K562 (cell line): ENCODE results near the gene GZF1. TPM values are rescaled to one million over a fixed set of nuclear protein-coding genes. Genes with fewer than 3 reads are reported as not detected.

Source experiments
- ATAC-seq: fragments of 200-7000 bp; cut with Tn5 transposase; 3 replicates; pipeline ENCODE4 v1.9.1; 2020; ENCODE audit warnings: moderate library complexity
- BruUV-seq: library from RNA; stranded (reverse); fragments of 400-500 nt; replicated peaks from 2 replicates; lab custom pipeline; 2021; lab: Mats Ljungman, UMichigan
- CTCF ChIA-PET: fragments of 300-600 bp; formaldehyde crosslinking; extraction: SDS; loops from one replicate; lab custom pipeline; 2021; ENCODE audit warnings: low intra/inter-chr PET ratio; lab: Yijun Ruan, JAX
- POLR2A ChIA-PET: fragments of 300-600, 350-650 bp; sonication (Branson Sonifier 250); formaldehyde crosslinking; extraction: SDS; loops from one replicate; lab custom pipeline; 2021; ENCODE audit warnings: antibody characterized with exemption, inconsistent platforms; lab: Yijun Ruan, JAX
- DNase-seq, 4 experiments: peaks; one replicate each; pipeline versions ENCODE4 v3.0.0 to v3.0.0-alpha.2; 2011 to 2018; ENCODE audit warnings: low spot score in 3 of 4, mixed read lengths in 3 of 4; ENCODE audit errors: extremely low read depth in 1 of 4
- FAIRE-seq: peaks from 2 replicates; lab custom pipeline; 2011; peaks lifted over from hg19 to GRCh38; lab: Jason Lieb, UNC
- H2AFZ ChIP-seq: 2 replicates; pipeline ENCODE4 v1.6.0; 2011; ENCODE audit warnings: low read depth, low read length, control low read depth, inconsistent platforms
- H3K27ac ChIP-seq: fragments of 200-600 bp; 3 replicates; pipeline ENCODE4 v1.8.0; 2011; ENCODE audit warnings: low read depth, mild to moderate bottlenecking, control low read depth, inconsistent platforms, low read length, moderate library complexity, mixed read lengths; ENCODE audit errors: extremely low read depth
- H3K27me3 ChIP-seq, 2 experiments: fragments of 300-600 bp in 1 of 2; 2 replicates in 1 of 2; 3 replicates in 1 of 2; pipeline versions ENCODE4 v1.6.0 to v1.8.0; 2011; ENCODE audit warnings: inconsistent platforms in 2 of 2, low read length in 2 of 2, mild to moderate bottlenecking in 1 of 2, mixed read lengths in 1 of 2, moderate library complexity in 1 of 2; ENCODE audit not compliant: control insufficient read depth in 2 of 2, insufficient read depth in 2 of 2
- H3K36me3 ChIP-seq: fragments of 300-600 bp; 3 replicates; pipeline ENCODE4 v1.8.0; 2011; ENCODE audit warnings: mild to moderate bottlenecking, low read length, inconsistent platforms; ENCODE audit not compliant: control insufficient read depth, insufficient read depth
- H3K4me1 ChIP-seq, 2 experiments: fragments of 200-600 bp in 1 of 2; replicated peaks in 1 of 2; 2 replicates in 1 of 2; 3 replicates in 1 of 2; pipeline versions ENCODE4 v1.5.1 to v1.8.0; 2011; ENCODE audit warnings: inconsistent platforms in 2 of 2, low read length in 2 of 2, mild to moderate bottlenecking in 1 of 2, mixed read lengths in 1 of 2, moderate library complexity in 1 of 2; ENCODE audit not compliant: control insufficient read depth in 2 of 2, insufficient read depth in 2 of 2
- H3K4me2 ChIP-seq: 2 replicates; pipeline ENCODE4 v1.6.1; 2011; ENCODE audit warnings: low read length, control low read depth, inconsistent platforms, mixed read lengths; ENCODE audit not compliant: insufficient read depth
- H3K4me3 ChIP-seq: fragments of 200-600 bp; sonication (generic), shearing (Covaris generic); 2 replicates; pipeline ENCODE4 v1.5.1; 2016; ENCODE audit warnings: control low read depth, inconsistent platforms
- H3K79me2 ChIP-seq: fragments of 200-600 bp; 3 replicates; pipeline ENCODE4 v1.8.0; 2011; ENCODE audit warnings: low read length, inconsistent platforms; ENCODE audit not compliant: control insufficient read depth, insufficient read depth
- H3K9ac ChIP-seq, 2 experiments: 2 replicates each; pipeline versions ENCODE4 v1.6.0 to v1.6.1; 2011; ENCODE audit warnings: low read depth in 2 of 2, low read length in 2 of 2, control low read depth in 1 of 2, inconsistent platforms in 1 of 2, mild to moderate bottlenecking in 1 of 2, mixed read lengths in 1 of 2; ENCODE audit not compliant: insufficient read depth in 1 of 2
- H3K9me1 ChIP-seq: one replicate; pipeline ENCODE4 v1.6.0; 2011; ENCODE audit warnings: inconsistent platforms, mild to moderate bottlenecking, low read length, moderate library complexity; ENCODE audit not compliant: control insufficient read depth, insufficient read depth
- H3K9me3 ChIP-seq: replicated peaks from 2 replicates; pipeline ENCODE4 v1.5.1; 2011; ENCODE audit warnings: low read depth, low read length, inconsistent platforms; ENCODE audit not compliant: control insufficient read depth, insufficient read depth
- H4K20me1 ChIP-seq: replicated peaks from 2 replicates; pipeline ENCODE4 v1.6.1; 2011; ENCODE audit warnings: low read length, inconsistent platforms, mixed read lengths; ENCODE audit not compliant: control insufficient read depth, insufficient read depth
- EP400 ChIP-seq: fragments of 450-650 bp; IDR thresholded peaks from 2 replicates; pipeline ENCODE4 v1.6.1; 2017; ENCODE audit warnings: antibody characterized with exemption, mild to moderate bottlenecking, moderate library complexity
- FIP1L1 ChIP-seq: fragments of 200-400 bp; formaldehyde crosslinking; IDR thresholded peaks from 2 replicates; pipeline ENCODE4 v1.6.1; 2018; ENCODE audit warnings: mild to moderate bottlenecking, low read depth, low read length; ENCODE audit not compliant: poor library complexity, severe bottlenecking
- MEF2A ChIP-seq: IDR thresholded peaks from 2 replicates; pipeline ENCODE4 v1.6.1; 2011; ENCODE audit warnings: low read depth, mild to moderate bottlenecking, low read length, moderate library complexity; ENCODE audit not compliant: control insufficient read depth
- NUFIP1 ChIP-seq: fragments of 450-650 bp; IDR thresholded peaks from 2 replicates; pipeline ENCODE4 v1.6.1; 2018; ENCODE audit not compliant: partially characterized antibody
- POLR3A ChIP-seq: IDR thresholded peaks from 2 replicates; pipeline ENCODE4 v1.6.1; 2011; ENCODE audit warnings: borderline replicate concordance, mild to moderate bottlenecking, moderate library complexity; ENCODE audit not compliant: insufficient read length, insufficient read depth; ENCODE audit errors: extremely low read depth
- RAD51 ChIP-seq: fragments of 450-650 bp; IDR thresholded peaks from 2 replicates; pipeline ENCODE4 v1.7.1; 2016; ENCODE audit warnings: low read depth, mild to moderate bottlenecking, borderline replicate concordance
- ZNF134 ChIP-seq: fragments of 250-450 bp; sonication (Bioruptor Pico); conservative IDR thresholded peaks from 2 replicates; pipeline ENCODE4 v1.4.0; 2020
- ZNF584 ChIP-seq: fragments of 200-800 bp; sonication (Bioruptor generic); IDR thresholded peaks from 2 replicates; pipeline ENCODE4 v1.6.1; 2016; ENCODE audit warnings: low read depth, mild to moderate bottlenecking, missing genetic modification characterization, missing compliant biosample characterization
- WGBS: fragments of 100-300 bp; shearing (Covaris generic); methylation state at CpG from one replicate; pipeline ENCODE4 v1.1.6; 2016; ENCODE audit warnings: low coverage, mixed read lengths; ENCODE audit not compliant: insufficient coverage; ENCODE audit errors: missing lambda C conversion rate; 5-methylcytosine and 5-hydroxymethylcytosine counted together
- in situ Hi-C: fragments of 300-500 bp; cut with MboI; formaldehyde crosslinking; loops from 4 replicates; pipeline ENCODE4 v1.15.0; 2018; ENCODE audit warnings: inconsistent platforms, mixed read lengths
- intact Hi-C: fragments of 100-400 bp; cut with micrococcal nuclease; formaldehyde crosslinking; loops from 2 replicates; pipeline ENCODE4 v1.14.2; 2022
- polyA plus RNA-seq, 8 experiments: library from polyadenylated mRNA; depleted of rRNA in 4 of 8; stranded (reverse) in 5 of 8; unstranded in 3 of 8; fragments of >200 nt; fragmentation: Nextera tagmentation in 2 of 8; fragmentation: Illumina TruSeq in 1 of 8; extraction: Ambion mirVana in 2 of 8; extraction: Trizol in 1 of 8; gene quantifications; 2 replicates each; pipeline versions ENCODE4 v1.2.1 to v1.2.3, GENCODE V29; 2011 to 2014; ENCODE audit warnings: inconsistent platforms in 1 of 8, missing spikeins in 1 of 8
- total RNA-seq, 7 experiments: library from RNA; depleted of rRNA in 6 of 7; stranded (reverse); fragments of >200 nt in 6 of 7; fragmentation: Illumina TruSeq in 2 of 7; extraction: Trizol in 2 of 7; gene quantifications; 2 replicates each; pipeline versions ENCODE4 v1.2.1 to v1.2.3, GENCODE V29; 2011 to 2021; ENCODE audit warnings: low replicate concordance in 1 of 7

GZF1 gene
- total and polyA plus RNA-seq, 9 of the 15 experiments (the other 6 are each of a cell fraction or from before 2014, with no cell fraction given): 1.2 to 15.7 (median 7.4) TPM

DNA sequence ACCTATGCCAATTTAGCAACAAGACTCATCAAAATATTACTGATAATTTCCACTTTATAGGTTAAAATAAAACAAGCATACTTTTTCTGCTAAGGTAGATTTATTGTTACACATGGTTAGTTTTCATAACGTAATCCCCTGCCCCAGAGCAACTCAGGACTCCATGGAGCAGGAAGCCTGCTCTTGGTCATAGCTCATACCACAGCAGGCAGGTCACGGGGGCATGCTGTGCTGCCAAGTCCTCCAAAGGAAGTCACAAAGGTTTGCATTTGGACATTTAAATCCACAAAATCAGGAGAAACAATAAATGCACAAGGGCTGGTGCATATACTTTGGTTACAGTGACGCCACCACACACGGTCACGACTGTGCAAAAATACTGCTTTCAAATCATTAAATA is 12.5 kb downstream of the GZF1 start:
- H3K79me2 ChIP-seq: no peaks in the 10 kb centered on the region
- in situ Hi-C loops (no loop called here), intact Hi-C loops (no loop called here)
- ATAC-seq (no peak), FAIRE-seq (no peak), DNase-seq (no peak)
- H3K27ac ChIP-seq: no peak overlapping the region
- no peak overlapping the region for H3K4me3 ChIP-seq
- no peak overlapping the region for H3K4me2 ChIP-seq
- H3K27me3 ChIP-seq: no peaks in the 10 kb centered on the region
- no peak overlapping the region for H3K9ac ChIP-seq
- H3K4me1 ChIP-seq: no peaks in the 10 kb centered on the region
- H4K20me1 ChIP-seq: no peaks in the 10 kb centered on the region
- WGBS: 88% methylated on average over 5 of the region's 5 CpGs
- CTCF ChIA-PET: no interaction called here
- H3K9me3 ChIP-seq: no peaks in the 10 kb centered on the region
- no TSS peak for BruUV-seq
- peaks cover 86% of the 10 kb centered on the region for H3K36me3 ChIP-seq
- no peak for TF ChIP-seq ZNF134 (CRISPR knock-in tag)
- no peaks in the 10 kb centered on the region for H3K9me1 ChIP-seq
- H2AFZ ChIP-seq: no peak overlapping the region
- POLR2A ChIA-PET: interaction anchor here (1.8 kb wide), 1 partner anchor 12 kb away, joined by 4 read pairs; no protein-coding TSS in a partner anchor

- H3K9ac ChIP-seq: no peak overlapping the region
- DNase-seq (no peak), ATAC-seq (no peak), FAIRE-seq (no peak)
- H3K4me3 ChIP-seq: no peak overlapping the region
- peaks cover 82% of the 10 kb centered on the region for H3K36me3 ChIP-seq
- intact Hi-C loops: no loop called here
- H3K27me3 ChIP-seq: no peaks in the 10 kb centered on the region
- no peak for TF ChIP-seq MEF2A
- TF ChIP-seq EP400: no peak
- no peak for TF ChIP-seq ZNF584 (CRISPR knock-in tag)
- no peak for TF ChIP-seq RAD51
- no peak for TF ChIP-seq FIP1L1
- no peak for TF ChIP-seq NUFIP1
- no peak for TF ChIP-seq POLR3A
- no peak overlapping the region for H3K27ac ChIP-seq
- H4K20me1 ChIP-seq: no peaks in the 10 kb centered on the region
- H3K4me1 ChIP-seq: no peaks in the 10 kb centered on the region
- in situ Hi-C loops: no loop called here
- no peaks in the 10 kb centered on the region for H3K9me3 ChIP-seq
- no peak overlapping the region for H2AFZ ChIP-seq
- H3K79me2 ChIP-seq: no peaks in the 10 kb centered on the region
- 78% methylated on average over 5 of the region's 5 CpGs for WGBS
- CTCF ChIA-PET: no interaction called here
- H3K9me1 ChIP-seq: no peaks in the 10 kb centered on the region
- POLR2A ChIA-PET: no interaction called here
- BruUV-seq: no TSS peak
- no peak overlapping the region for H3K4me2 ChIP-seq
Observed at GRCh38 chr20:23375827-23376226, 13.8 kb downstream of the GZF1 start.
